SU-DHL-6 (cell line): ENCODE data around the gene CFAP74.

ENCODE experiments used
- H2AFZ ChIP-seq: fragments of 200-600 bp; sonication (generic); 2 replicates; pipeline ENCODE4 v1.6.1; 2014; ENCODE audit warnings: low read depth, mild to moderate bottlenecking, moderate library complexity, mixed read lengths, antibody characterized with exemption, low read length; ENCODE audit not compliant: severe bottlenecking
- H3F3A ChIP-seq: fragments of 200-600 bp; shearing (Covaris generic); 2 replicates; pipeline ENCODE4 v1.6.0; 2016; ENCODE audit warnings: antibody characterized with exemption, mild to moderate bottlenecking; ENCODE audit not compliant: insufficient read depth
- H3K27ac ChIP-seq: fragments of 200-600 bp; sonication (generic); 2 replicates; pipeline ENCODE4 v1.5.1; 2016; ENCODE audit warnings: low read depth, mild to moderate bottlenecking, low read length, moderate library complexity, mixed read lengths
- H3K27me3 ChIP-seq: fragments of 200-600 bp; sonication (generic), shearing (Covaris generic); 2 replicates; pipeline ENCODE4 v1.6.0; 2014; ENCODE audit warnings: mild to moderate bottlenecking, low read length
- H3K36me3 ChIP-seq: fragments of 200-600 bp; sonication (generic); 2 replicates; pipeline ENCODE4 v1.6.1; 2014; ENCODE audit warnings: mild to moderate bottlenecking, low read length, mixed read lengths
- H3K4me2 ChIP-seq: fragments of 300-600, 200-600 bp; shearing (Covaris generic), sonication (generic); 2 replicates; pipeline ENCODE4 v1.6.0; 2014; ENCODE audit warnings: low read length, low read depth, mild to moderate bottlenecking; ENCODE audit not compliant: poor library complexity, severe bottlenecking
- H3K4me3 ChIP-seq: fragments of 200-600 bp; sonication (generic); 2 replicates; pipeline ENCODE4 v1.5.1; 2014; ENCODE audit warnings: antibody characterized with exemption, low read length, mild to moderate bottlenecking, mixed read lengths; ENCODE audit not compliant: insufficient read depth, poor library complexity, severe bottlenecking
- H3K79me2 ChIP-seq: fragments of 200-600 bp; sonication (generic); 2 replicates; pipeline ENCODE4 v1.6.1; 2014; ENCODE audit warnings: mild to moderate bottlenecking, low read length, moderate library complexity; ENCODE audit not compliant: insufficient read depth
- H3K9ac ChIP-seq: fragments of 200-600 bp; sonication (generic); 2 replicates; pipeline ENCODE4 v1.7.0; 2014; ENCODE audit warnings: mild to moderate bottlenecking, low read length
- H3K9me2 ChIP-seq: fragments of 200-600 bp; sonication (generic); replicated peaks from 2 replicates; pipeline ENCODE4 v1.6.1; 2014; ENCODE audit warnings: low read length; ENCODE audit not compliant: insufficient read depth
- H3K9me3 ChIP-seq: fragments of 200-600 bp; sonication (generic); 2 replicates; pipeline ENCODE4 v1.6.1; 2014; ENCODE audit warnings: low read length, mixed read lengths; ENCODE audit not compliant: insufficient read depth
- H4K20me1 ChIP-seq: fragments of 200-600 bp; sonication (generic); 2 replicates; pipeline ENCODE4 v1.6.1; 2014; ENCODE audit warnings: low read depth, mild to moderate bottlenecking, antibody characterized with exemption, low read length, moderate library complexity, mixed read lengths
- CTCF ChIP-seq: fragments of 200-600 bp; sonication (generic); IDR thresholded peaks from one replicate; pipeline ENCODE4 v1.5.1; 2017; ENCODE audit warnings: antibody characterized with exemption, mild to moderate bottlenecking, low read length, moderate library complexity; ENCODE audit not compliant: insufficient read depth, poor library complexity, severe bottlenecking
- EZH2phosphoT487 ChIP-seq: fragments of 200-600 bp; sonication (generic), shearing (Covaris generic); conservative IDR thresholded peaks from 2 replicates; pipeline ENCODE4 v1.6.1; 2018; ENCODE audit warnings: mild to moderate bottlenecking, antibody characterized with exemption, low read length, moderate library complexity, mixed read lengths

Gene CFAP74

GRCh38 chr1:2018217-2019171 is 14.9 kb upstream of the CFAP74 start:
- no peak for TF ChIP-seq CTCF
- no peak for TF ChIP-seq EZH2phosphoT487
- Histone ChIP-seq H3K27me3 (no peaks in the 10 kb centered on the region), H3F3A (no peaks in the 10 kb centered on the region)

GRCh38 chr1:2016123-2016522 is 12.5 kb upstream of the CFAP74 start:
- H3K4me2 ChIP-seq = no peak overlapping the region
- TF ChIP-seq CTCF (no peak), EZH2phosphoT487 (no peak)
- no peak overlapping the region for H3K9ac ChIP-seq
- no peak overlapping the region for H2AFZ ChIP-seq
- no peaks in the 10 kb centered on the region for H3K9me3 ChIP-seq
- no peak overlapping the region for H3K27ac ChIP-seq
- no peak overlapping the region for H3K4me3 ChIP-seq
- H4K20me1 ChIP-seq = no peaks in the 10 kb centered on the region
- H3K79me2 ChIP-seq = no peaks in the 10 kb centered on the region
- H3F3A ChIP-seq = no peaks in the 10 kb centered on the region
- H3K27me3 ChIP-seq = no peaks in the 10 kb centered on the region
- H3K36me3 ChIP-seq = no peaks in the 10 kb centered on the region
- H3K9me2 ChIP-seq = no peaks in the 10 kb centered on the region

More at GRCh38 chr1:2018217-2019171, 14.9 kb upstream of the CFAP74 start:
- Histone ChIP-seq H2AFZ (no peak overlapping the region), H3K27ac (no peak overlapping the region), H4K20me1 (no peaks in the 10 kb centered on the region), H3K9me3 (no peaks in the 10 kb centered on the region), H3K4me3 (no peak overlapping the region), H3K79me2 (no peaks in the 10 kb centered on the region), H3K9ac (no peak overlapping the region), H3K36me3 (no peaks in the 10 kb centered on the region), H3K9me2 (no peaks in the 10 kb centered on the region), H3K4me2 (no peak overlapping the region)

GRCh38 chr1:2014741-2015735 is 11.5 kb upstream of the CFAP74 start:
- H3F3A ChIP-seq = no peaks in the 10 kb centered on the region
- TF ChIP-seq EZH2phosphoT487 = no peak
- no peak for TF ChIP-seq CTCF
- no peaks in the 10 kb centered on the region for H3K27me3 ChIP-seq
- no peaks in the 10 kb centered on the region for H3K9me3 ChIP-seq
- H3K79me2 ChIP-seq = no peaks in the 10 kb centered on the region
- H3K27ac ChIP-seq = no peak overlapping the region
- H3K9ac ChIP-seq = no peak overlapping the region
- no peaks in the 10 kb centered on the region for H4K20me1 ChIP-seq
- H3K4me3 ChIP-seq = no peak overlapping the region
- H3K36me3 ChIP-seq = no peaks in the 10 kb centered on the region
- H3K9me2 ChIP-seq = no peaks in the 10 kb centered on the region
- H3K4me2 ChIP-seq = no peak overlapping the region
- H2AFZ ChIP-seq = no peak overlapping the region
